HepG2 (cell line): ENCODE measurements around the gene CDV3. TPM values are rescaled to one million over a fixed set of nuclear protein-coding genes. Genes with fewer than 3 reads are reported as not detected.

Experiments used
- ASH2L ChIP-seq: fragments of 300-600, 200-600 bp; sonication (generic); IDR thresholded peaks from 2 replicates; pipeline ENCODE4 v1.7.0; 2017; ENCODE audit warnings: low read depth, mild to moderate bottlenecking, moderate library complexity, mixed read lengths, low read length; ENCODE audit not compliant: insufficient read length
- BCL6 ChIP-seq: IDR thresholded peaks from 2 replicates; pipeline ENCODE4 v1.6.1; 2016; ENCODE audit warnings: missing genetic modification reagents, missing compliant biosample characterization
- BRCA1 ChIP-seq: sonication (generic); formaldehyde crosslinking; IDR thresholded peaks from 2 replicates; pipeline ENCODE4 v1.4.0; 2020; ENCODE audit warnings: missing genetic modification reagents
- CCDC6 ChIP-seq: sonication (generic); formaldehyde crosslinking; IDR thresholded peaks from 2 replicates; pipeline ENCODE4 v1.8.1; 2022; ENCODE audit warnings: mild to moderate bottlenecking, missing genetic modification reagents, moderate library complexity
- CEBPB ChIP-seq: IDR thresholded peaks from 2 replicates; pipeline ENCODE4 v1.6.1; 2011; ENCODE audit warnings: low read depth, low read length, improper control_type of control experiment, borderline replicate concordance
- CHCHD3 ChIP-seq: sonication (generic); formaldehyde crosslinking; IDR thresholded peaks from 2 replicates; pipeline ENCODE4 v1.8.0; 2022; ENCODE audit warnings: mild to moderate bottlenecking, missing genetic modification reagents, moderate library complexity
- FOSL2 ChIP-seq: sonication (generic); formaldehyde crosslinking; IDR thresholded peaks from 2 replicates; pipeline ENCODE4 v1.4.0; 2020; ENCODE audit warnings: missing genetic modification reagents
- MED1 ChIP-seq: sonication (generic); formaldehyde crosslinking; IDR thresholded peaks from 2 replicates; pipeline ENCODE4 v1.4.0; 2020; ENCODE audit warnings: missing genetic modification reagents
- MTA3 ChIP-seq: sonication (generic); formaldehyde crosslinking; IDR thresholded peaks from 2 replicates; pipeline ENCODE4 v1.4.0; 2020; ENCODE audit warnings: missing genetic modification reagents
- NCOR1 ChIP-seq: fragments of 200-600 bp; sonication (generic); IDR thresholded peaks from 2 replicates; pipeline ENCODE4 v1.7.0; 2017; ENCODE audit warnings: antibody characterized with exemption, low read length, borderline replicate concordance
- NONO ChIP-seq, 2 experiments: fragments of 450-650 bp in 1 of 2; sonication (generic) in 1 of 2; formaldehyde crosslinking in 1 of 2; IDR thresholded peaks in 1 of 2; conservative IDR thresholded peaks in 1 of 2; 2 replicates each; pipeline versions ENCODE4 v1.6.1 to v1.8.0; 2017 to 2022; ENCODE audit warnings: mild to moderate bottlenecking in 1 of 2, missing genetic modification reagents in 1 of 2, moderate library complexity in 1 of 2
- PAWR ChIP-seq: sonication (generic); formaldehyde crosslinking; IDR thresholded peaks from 2 replicates; pipeline ENCODE4 v1.4.0; 2020; ENCODE audit warnings: missing genetic modification reagents, mild to moderate bottlenecking, borderline replicate concordance
- PPARG ChIP-seq: conservative IDR thresholded peaks from 2 replicates; pipeline ENCODE4 v1.6.1; 2016; ENCODE audit warnings: missing biosample characterization, missing genetic modification reagents
- RORA ChIP-seq: sonication (generic); formaldehyde crosslinking; IDR thresholded peaks from 2 replicates; pipeline ENCODE4 v1.5.0; 2020; ENCODE audit warnings: mild to moderate bottlenecking, missing genetic modification reagents, moderate library complexity
- SAP130 ChIP-seq: IDR thresholded peaks from 2 replicates; pipeline ENCODE4 v1.6.1; 2016; ENCODE audit warnings: low read depth
- SNAPC2 ChIP-seq: sonication (generic); formaldehyde crosslinking; IDR thresholded peaks from 2 replicates; pipeline ENCODE4 v1.8.1; 2022; ENCODE audit warnings: mild to moderate bottlenecking, missing genetic modification reagents
- SRF ChIP-seq: IDR thresholded peaks from 2 replicates; pipeline ENCODE4 v1.6.1; 2011; ENCODE audit warnings: mild to moderate bottlenecking, low read depth, low read length, moderate library complexity
- SYNCRIP ChIP-seq: fragments of 200-400 bp; formaldehyde crosslinking; IDR thresholded peaks from 2 replicates; pipeline ENCODE4 v1.6.1; 2018; ENCODE audit warnings: mild to moderate bottlenecking, low read depth, low read length; ENCODE audit not compliant: insufficient read depth
- THYN1 ChIP-seq: sonication (generic); formaldehyde crosslinking; IDR thresholded peaks from 2 replicates; pipeline ENCODE4 v1.8.1; 2023; ENCODE audit warnings: low read depth, mild to moderate bottlenecking, moderate library complexity, missing genetic modification reagents, borderline replicate concordance
- ZNF274 ChIP-seq: sonication (generic); formaldehyde crosslinking; IDR thresholded peaks from 2 replicates; pipeline ENCODE4 v1.5.1; 2020; ENCODE audit warnings: mild to moderate bottlenecking, missing genetic modification reagents
- ZNF569 ChIP-seq: sonication (generic); formaldehyde crosslinking; IDR thresholded peaks from 2 replicates; pipeline ENCODE4 v1.5.0; 2020; ENCODE audit warnings: mild to moderate bottlenecking, missing genetic modification reagents, moderate library complexity, borderline replicate concordance
- ZNF709 ChIP-seq: sonication (generic); formaldehyde crosslinking; IDR thresholded peaks from 2 replicates; pipeline ENCODE4 v1.5.0; 2020; ENCODE audit warnings: mild to moderate bottlenecking, missing genetic modification reagents
- ZNF713 ChIP-seq: sonication (generic); formaldehyde crosslinking; IDR thresholded peaks from 2 replicates; pipeline ENCODE4 v1.4.0; 2020; ENCODE audit warnings: mild to moderate bottlenecking, missing genetic modification reagents
- ZNF75D ChIP-seq: sonication (generic); formaldehyde crosslinking; IDR thresholded peaks from 2 replicates; pipeline ENCODE4 v1.8.1; 2023; ENCODE audit warnings: missing genetic modification reagents, mild to moderate bottlenecking, borderline replicate concordance
- polyA plus RNA-seq, 8 experiments: library from polyadenylated mRNA; depleted of rRNA in 3 of 8; stranded (reverse) in 7 of 8; unstranded in 1 of 8; fragments of >200 nt; fragmentation: Illumina TruSeq in 4 of 8; extraction: Trizol in 4 of 8; gene quantifications; 2 replicates each; pipeline versions ENCODE4 v1.2.1 to v1.2.3, GENCODE V29; 2011 to 2016; ENCODE audit warnings: low read depth in 4 of 8, missing spikeins in 1 of 8, mixed read lengths in 1 of 8; ENCODE audit not compliant: insufficient read depth in 1 of 8
- total RNA-seq, 5 experiments: library from RNA; depleted of rRNA; stranded (reverse); fragments of >200 nt; fragmentation: Illumina TruSeq; extraction: Trizol; gene quantifications; 2 replicates each; pipeline ENCODE4 v1.2.3, GENCODE V29; 2016; ENCODE audit warnings: low read depth in 1 of 5
- TF ChIP-seq, protein P1 (sequence below): sonication (generic); formaldehyde crosslinking; conservative IDR thresholded peaks from 2 replicates; pipeline ENCODE4 v1.4.0; 2020; ENCODE audit warnings: missing genetic modification reagents
- TF ChIP-seq, protein P2 (sequence below): sonication (generic); formaldehyde crosslinking; conservative IDR thresholded peaks from 2 replicates; pipeline ENCODE4 v1.8.0; 2022; ENCODE audit warnings: low read depth, missing genetic modification reagents
- TF ChIP-seq, protein P3 (sequence below): sonication (generic); formaldehyde crosslinking; IDR thresholded peaks from 2 replicates; pipeline ENCODE4 v1.5.1; 2020; ENCODE audit warnings: mild to moderate bottlenecking, moderate library complexity, missing genetic modification reagents

CDV3 gene
- total and polyA plus RNA-seq, 2 of the 13 experiments (the other 11 are each of a cell fraction or from before 2014, with no cell fraction given) = 46.6 to 145 TPM

DNA sequence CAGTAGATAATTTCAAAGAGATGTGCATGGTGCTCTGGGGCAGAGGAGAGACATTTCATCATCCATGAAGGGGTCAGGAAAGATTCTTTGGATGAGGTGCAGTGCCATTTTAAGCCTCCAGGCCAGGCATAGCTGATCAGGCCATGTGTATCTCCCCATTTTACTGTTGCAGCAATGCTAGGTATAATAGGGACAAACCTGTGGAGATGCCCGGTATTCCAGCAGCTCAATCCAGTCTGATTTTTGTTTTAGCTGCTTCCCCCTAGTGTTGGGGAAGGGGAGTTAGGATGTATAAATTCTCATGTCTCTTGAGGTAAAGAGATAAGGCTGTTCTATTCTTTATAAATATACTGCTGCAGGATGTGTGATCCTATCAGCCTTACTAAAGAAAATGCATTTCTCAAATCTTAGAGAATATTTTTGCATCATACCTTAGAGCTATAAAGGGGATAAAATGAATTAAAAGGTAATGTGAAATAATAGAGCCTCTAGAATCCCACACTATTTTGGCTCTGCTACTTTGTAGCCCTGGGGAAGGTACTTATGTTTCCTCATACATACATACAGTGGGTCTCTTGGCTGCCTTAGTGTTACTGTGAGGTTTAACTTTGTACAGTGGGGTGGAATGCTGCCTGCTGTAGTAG is 5.2 kb downstream of the CDV3 start (continued):
- TF ChIP-seq ZNF75D (CRISPR knock-in tag) = no peak
- no peak for TF ChIP-seq BRCA1 (CRISPR knock-in tag)
- TF ChIP-seq PAWR (CRISPR knock-in tag) = no peak
- TF ChIP-seq ASH2L = peak; percentile 23
- TF ChIP-seq PPARG (CRISPR knock-in tag) = no peak
- no peak for TF ChIP-seq ZNF709 (CRISPR knock-in tag)
- no peak for TF ChIP-seq THYN1 (CRISPR knock-in tag)
- TF ChIP-seq RORA = no peak
- TF ChIP-seq SAP130 = peak; percentile 18; the same call in 1 of the 2 replicates
- TF ChIP-seq CCDC6 (CRISPR knock-in tag) = no peak
- no peak for TF ChIP-seq SYNCRIP
- TF ChIP-seq ZNF569 (CRISPR knock-in tag) = no peak
- TF ChIP-seq ZNF713 (CRISPR knock-in tag) = no peak
- TF ChIP-seq ZNF274 = no peak
- peak; percentile 29; the same call in 1 of the 2 replicates for TF ChIP-seq CEBPB
- TF ChIP-seq MTA3 (CRISPR knock-in tag) = no peak
- TF ChIP-seq NCOR1 = no peak
- TF ChIP-seq, protein P1, sequence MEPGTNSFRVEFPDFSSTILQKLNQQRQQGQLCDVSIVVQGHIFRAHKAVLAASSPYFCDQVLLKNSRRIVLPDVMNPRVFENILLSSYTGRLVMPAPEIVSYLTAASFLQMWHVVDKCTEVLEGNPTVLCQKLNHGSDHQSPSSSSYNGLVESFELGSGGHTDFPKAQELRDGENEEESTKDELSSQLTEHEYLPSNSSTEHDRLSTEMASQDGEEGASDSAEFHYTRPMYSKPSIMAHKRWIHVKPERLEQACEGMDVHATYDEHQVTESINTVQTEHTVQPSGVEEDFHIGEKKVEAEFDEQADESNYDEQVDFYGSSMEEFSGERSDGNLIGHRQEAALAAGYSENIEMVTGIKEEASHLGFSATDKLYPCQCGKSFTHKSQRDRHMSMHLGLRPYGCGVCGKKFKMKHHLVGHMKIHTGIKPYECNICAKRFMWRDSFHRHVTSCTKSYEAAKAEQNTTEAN = no peak
- no peak for TF ChIP-seq NONO (IDR thresholded peaks at IDR 0.05)
- TF ChIP-seq NONO (CRISPR knock-in tag; conservative IDR thresholded peaks at IDR 0.05) = no peak
- TF ChIP-seq, protein P2, sequence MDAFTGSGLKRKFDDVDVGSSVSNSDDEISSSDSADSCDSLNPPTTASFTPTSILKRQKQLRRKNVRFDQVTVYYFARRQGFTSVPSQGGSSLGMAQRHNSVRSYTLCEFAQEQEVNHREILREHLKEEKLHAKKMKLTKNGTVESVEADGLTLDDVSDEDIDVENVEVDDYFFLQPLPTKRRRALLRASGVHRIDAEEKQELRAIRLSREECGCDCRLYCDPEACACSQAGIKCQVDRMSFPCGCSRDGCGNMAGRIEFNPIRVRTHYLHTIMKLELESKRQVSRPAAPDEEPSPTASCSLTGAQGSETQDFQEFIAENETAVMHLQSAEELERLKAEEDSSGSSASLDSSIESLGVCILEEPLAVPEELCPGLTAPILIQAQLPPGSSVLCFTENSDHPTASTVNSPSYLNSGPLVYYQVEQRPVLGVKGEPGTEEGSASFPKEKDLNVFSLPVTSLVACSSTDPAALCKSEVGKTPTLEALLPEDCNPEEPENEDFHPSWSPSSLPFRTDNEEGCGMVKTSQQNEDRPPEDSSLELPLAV (CRISPR knock-in tag) = no peak
- TF ChIP-seq, protein P3, sequence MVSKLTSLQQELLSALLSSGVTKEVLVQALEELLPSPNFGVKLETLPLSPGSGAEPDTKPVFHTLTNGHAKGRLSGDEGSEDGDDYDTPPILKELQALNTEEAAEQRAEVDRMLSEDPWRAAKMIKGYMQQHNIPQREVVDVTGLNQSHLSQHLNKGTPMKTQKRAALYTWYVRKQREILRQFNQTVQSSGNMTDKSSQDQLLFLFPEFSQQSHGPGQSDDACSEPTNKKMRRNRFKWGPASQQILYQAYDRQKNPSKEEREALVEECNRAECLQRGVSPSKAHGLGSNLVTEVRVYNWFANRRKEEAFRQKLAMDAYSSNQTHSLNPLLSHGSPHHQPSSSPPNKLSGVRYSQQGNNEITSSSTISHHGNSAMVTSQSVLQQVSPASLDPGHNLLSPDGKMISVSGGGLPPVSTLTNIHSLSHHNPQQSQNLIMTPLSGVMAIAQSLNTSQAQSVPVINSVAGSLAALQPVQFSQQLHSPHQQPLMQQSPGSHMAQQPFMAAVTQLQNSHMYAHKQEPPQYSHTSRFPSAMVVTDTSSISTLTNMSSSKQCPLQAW (CRISPR knock-in tag) = no peak
- TF ChIP-seq CHCHD3 (CRISPR knock-in tag) = no peak
- no peak for TF ChIP-seq FOSL2
- TF ChIP-seq BCL6 (CRISPR knock-in tag) = no peak
- peak; percentile 25; the same call in 1 of the 2 replicates for TF ChIP-seq MED1 (CRISPR knock-in tag)
- TF ChIP-seq SNAPC2 (CRISPR knock-in tag) = no peak
- no peak for TF ChIP-seq SRF
